ENCODE measurements around the gene CADPS2.

CADPS2 gene

GRCh38 chr7:122535086-122535485 lies 351.2 kb downstream of the CADPS2 start:
- no peak for TF ChIP-seq CTCF (IDR thresholded peaks at IDR 0.05)

GRCh38 chr7:122532406-122533269 lies 353.6 kb downstream of the CADPS2 start:
- TF ChIP-seq CTCF (IDR thresholded peaks at IDR 0.05) = peak; percentile 50

GRCh38 chr7:122528879-122529481 lies 357.3 kb downstream of the CADPS2 start:
- peak; percentile 64 for TF ChIP-seq CTCF (IDR thresholded peaks at IDR 0.05)

- no peak for TF ChIP-seq CTCF (IDR thresholded peaks at IDR 0.05)
These were observed 360.9 kb downstream of the CADPS2 start for GRCh38 chr7:122525355-122525754.

- TF ChIP-seq CTCF (IDR thresholded peaks at IDR 0.05) = no peak
These were observed 364.5 kb downstream of the CADPS2 start for GRCh38 chr7:122521767-122522166.

- TF ChIP-seq CTCF (IDR thresholded peaks at IDR 0.05) = no peak
These were observed 365.2 kb downstream of the CADPS2 start for GRCh38 chr7:122520971-122521555.

GRCh38 chr7:122518488-122518887 lies 367.8 kb downstream of the CADPS2 start:
- no peak for TF ChIP-seq CTCF (IDR thresholded peaks at IDR 0.05)
